ENCODE measurements around the gene OSMR.

- no peak for TF ChIP-seq CTCF (conservative IDR thresholded peaks at IDR 0.05; ENCODE audit: low read depth in 2 of 2)
- no peak for TF ChIP-seq EZH2 (IDR thresholded peaks at IDR 0.05; ENCODE audit: low read depth, unreplicated experiment)
- no peak for TF ChIP-seq EZH2phosphoT487 (IDR thresholded peaks at IDR 0.05; ENCODE audit: unreplicated experiment)
- no peak for TF ChIP-seq REST (IDR thresholded peaks at IDR 0.05; ENCODE audit: unreplicated experiment)
- no peak for TF ChIP-seq POLR2AphosphoS5 (IDR thresholded peaks at IDR 0.05; ENCODE audit: low read depth)
- no peak for TF ChIP-seq JUNB (IDR thresholded peaks at IDR 0.05; ENCODE audit: unreplicated experiment)
- TF ChIP-seq NANOG (IDR thresholded peaks at IDR 0.05; ENCODE audit: borderline replicate concordance): no peak
Observed at GRCh38 chr5:38825494-38825893, 20.3 kb upstream of the OSMR start.

All from GM23338 (cell line).